Renal pelvis (tissue), 4 donors: ENCODE results near the gene SOS2. TPM values are rescaled to one million over a fixed set of nuclear protein-coding genes. Genes with fewer than 3 reads are reported as not detected.
A peak's percentile ranks its signal among the peaks of the same experiment; 100 is the strongest.
"Not testable (repeated sequence)": the region's sequence is repeated elsewhere in the genome, so short reads cannot be mapped to it uniquely, and the experiment has no call there.

Experiments used
- DNase-seq: peaks from one replicate; pipeline ENCODE4 v3.0.0-alpha.2; 2013
- polyA plus RNA-seq, 3 donors: library from polyadenylated mRNA; unstranded; fragments of 120-200 nt; gene quantifications; one replicate each; pipeline ENCODE4 v1.2.1, GENCODE V29; 2013; ENCODE audit not compliant: insufficient read length in 3 of 3

Gene SOS2
- polyA plus RNA-seq, 3 donors: 33.0 to 39.0 (median 34.8) TPM

DNA sequence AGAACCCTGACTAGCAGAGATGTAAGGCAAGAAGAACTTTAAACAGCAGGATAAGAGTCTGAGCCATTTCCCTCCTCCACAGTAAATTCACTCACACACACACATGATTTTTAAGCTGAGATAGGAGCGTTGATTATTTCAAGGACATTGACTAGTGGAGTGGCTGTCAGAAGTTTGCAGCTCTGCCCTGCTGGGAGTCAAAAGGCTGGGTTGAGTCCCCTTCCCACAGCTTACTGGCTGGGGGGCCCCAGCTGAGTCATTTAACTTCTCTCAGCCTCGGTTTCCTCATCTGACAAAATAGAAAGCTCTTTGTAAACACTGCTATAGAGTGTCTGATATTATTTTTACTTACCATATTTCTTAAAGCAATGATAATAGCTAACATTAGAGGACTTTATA, 143.3 kb downstream of the SOS2 start:
- DNase-seq: no peak

DNA sequence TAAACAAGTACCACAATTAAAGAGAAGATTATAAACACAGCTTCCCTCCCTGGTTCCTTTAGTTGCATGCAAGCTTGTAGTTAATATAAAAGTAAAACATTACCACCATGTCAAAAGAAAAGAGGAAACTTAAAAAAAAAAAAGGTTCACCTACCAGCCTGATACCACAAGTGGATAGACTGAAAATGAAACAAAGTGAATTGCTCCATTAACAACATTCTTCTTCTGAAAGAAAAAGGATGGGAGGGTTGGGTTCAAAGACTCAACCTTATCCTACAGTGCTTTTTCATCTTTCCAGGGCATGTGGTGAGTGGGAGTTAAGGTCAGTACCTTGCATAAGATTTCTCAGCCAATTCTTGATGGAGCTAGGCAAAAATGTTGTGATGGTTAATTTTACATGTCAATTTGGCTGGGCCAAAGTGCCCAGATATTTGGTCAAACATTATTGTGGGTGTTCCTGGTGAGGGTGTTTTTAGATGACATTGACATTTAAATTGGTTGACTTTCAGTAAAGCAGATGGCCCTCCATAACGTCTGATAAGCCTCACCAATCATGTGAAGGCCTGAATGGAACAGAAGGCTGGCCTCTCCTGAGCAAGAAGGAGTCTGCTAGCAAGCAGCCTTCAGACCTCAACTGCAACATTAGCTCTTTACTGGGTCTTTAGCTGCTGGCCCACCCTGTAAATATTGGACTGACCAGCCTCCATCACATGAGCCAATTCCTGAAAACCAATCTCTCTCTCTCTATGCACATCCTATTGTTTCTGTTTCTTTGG, 143.8 kb downstream of the SOS2 start:
- DNase-seq: no peak

DNA sequence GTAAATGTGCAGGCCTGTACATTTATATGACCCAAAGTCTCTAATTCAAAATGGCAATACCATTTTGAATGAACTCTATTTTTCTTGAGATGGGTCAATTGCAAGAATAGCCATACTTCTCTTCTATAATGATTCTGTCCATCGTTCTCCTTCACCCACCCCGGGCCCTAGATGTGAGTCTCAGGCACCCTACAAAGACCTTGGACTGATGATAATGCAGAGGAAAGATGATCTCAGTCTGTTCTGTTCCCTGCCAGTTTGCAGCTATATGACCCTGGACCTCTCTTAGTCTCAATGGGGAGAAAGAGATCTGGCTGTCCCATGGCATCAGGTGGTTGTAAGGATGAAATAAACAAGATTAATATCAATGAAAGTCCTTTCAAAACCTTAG, 145.1 kb downstream of the SOS2 start:
- DNase-seq: no peak

DNA sequence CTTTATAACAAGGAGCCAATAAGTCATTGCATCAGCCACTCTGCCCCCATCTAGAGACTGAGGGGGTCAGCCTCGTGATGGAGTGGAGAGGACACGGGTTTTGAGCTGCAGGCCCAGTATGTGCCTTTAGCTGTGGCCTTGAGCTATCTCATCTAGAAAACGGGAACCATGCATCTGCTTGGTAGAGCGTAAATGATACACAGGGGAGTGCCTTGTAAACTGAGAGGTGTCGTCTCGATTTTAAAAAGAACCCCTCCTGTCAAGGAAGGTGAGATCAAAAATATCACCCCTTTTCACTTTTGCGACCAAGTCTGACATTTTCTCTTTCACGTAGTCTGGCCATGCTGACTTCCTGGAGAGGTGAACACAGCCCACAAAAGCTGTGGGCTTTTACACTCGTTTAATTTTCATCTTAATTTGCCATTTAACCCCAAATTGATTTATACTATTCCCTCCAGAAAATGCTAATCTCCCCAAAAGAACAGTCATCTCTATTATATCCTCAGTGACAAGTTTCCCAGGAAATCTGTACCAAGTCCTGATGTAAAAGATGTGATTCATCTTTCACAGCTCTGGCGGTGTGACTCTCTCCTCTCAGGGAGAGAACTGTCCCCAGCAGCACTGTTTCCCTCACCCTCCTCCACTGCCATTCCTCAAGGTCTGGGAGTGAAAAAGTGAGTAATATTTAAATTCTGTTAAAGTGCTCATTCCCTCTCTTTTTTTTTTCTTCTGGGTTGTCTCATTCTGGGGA, 145.6 kb downstream of the SOS2 start:
- DNase-seq: no peak

DNA sequence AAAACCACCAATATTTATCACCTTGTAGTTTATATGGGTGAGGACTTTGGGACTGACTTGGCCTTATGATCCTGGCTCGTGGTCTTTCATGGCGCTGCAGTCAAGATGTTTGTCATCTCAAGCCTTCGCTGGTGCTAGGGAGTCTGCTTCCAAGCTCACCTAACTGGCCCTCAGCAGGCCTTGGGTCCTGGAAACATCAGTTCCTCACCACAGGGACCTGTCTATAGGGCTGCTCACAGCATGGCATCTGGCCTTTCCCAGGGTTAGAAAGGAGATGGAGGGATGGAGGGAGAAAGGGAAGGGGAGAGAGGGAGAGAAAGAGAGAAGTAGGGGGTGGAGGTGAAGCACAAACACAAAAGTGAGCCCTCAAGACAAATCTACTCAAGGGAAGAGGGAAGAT, 146.7 kb downstream of the SOS2 start:
- no peak for DNase-seq

DNA sequence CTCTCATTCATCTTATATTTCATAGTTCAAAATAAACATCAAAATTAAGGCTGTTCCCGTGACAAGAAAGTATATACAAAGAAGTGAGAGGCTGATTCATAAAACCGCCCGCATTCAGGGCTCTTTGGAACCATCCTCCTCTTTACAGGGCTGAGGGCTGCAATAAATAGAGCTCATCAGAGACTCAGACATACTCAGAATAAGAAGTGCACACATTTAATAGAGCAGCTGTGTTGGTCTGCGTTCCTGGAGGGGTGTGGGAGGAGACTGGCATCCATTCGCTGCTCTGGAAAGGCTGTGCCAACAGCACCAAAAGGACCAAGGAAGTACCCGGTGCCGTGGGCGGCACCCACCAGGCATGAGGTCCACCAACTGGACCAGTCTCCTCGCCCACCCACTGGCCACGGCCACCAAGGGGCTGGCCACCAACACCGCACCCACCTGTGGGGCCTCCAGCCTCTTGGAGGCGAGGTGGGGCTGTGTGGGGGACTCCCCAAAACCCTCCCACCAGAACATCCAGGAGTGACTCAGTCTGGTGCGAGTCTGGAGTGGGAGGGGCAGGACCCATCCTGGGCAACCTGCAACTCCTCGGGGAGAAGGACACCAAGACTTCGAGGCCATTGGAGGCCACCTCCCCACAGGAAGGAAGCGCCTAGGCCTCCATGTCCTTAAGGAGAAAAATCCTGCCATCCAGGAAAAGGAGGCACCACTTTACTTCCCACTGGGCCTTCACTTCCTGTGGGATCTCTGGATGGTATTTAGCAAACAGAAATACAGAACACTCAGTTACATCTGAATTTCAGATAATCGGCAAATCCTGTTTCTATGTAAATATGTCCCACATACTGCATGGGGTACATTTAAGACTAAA, 147.7 kb downstream of the SOS2 start:
- DNase-seq: no peak

DNA sequence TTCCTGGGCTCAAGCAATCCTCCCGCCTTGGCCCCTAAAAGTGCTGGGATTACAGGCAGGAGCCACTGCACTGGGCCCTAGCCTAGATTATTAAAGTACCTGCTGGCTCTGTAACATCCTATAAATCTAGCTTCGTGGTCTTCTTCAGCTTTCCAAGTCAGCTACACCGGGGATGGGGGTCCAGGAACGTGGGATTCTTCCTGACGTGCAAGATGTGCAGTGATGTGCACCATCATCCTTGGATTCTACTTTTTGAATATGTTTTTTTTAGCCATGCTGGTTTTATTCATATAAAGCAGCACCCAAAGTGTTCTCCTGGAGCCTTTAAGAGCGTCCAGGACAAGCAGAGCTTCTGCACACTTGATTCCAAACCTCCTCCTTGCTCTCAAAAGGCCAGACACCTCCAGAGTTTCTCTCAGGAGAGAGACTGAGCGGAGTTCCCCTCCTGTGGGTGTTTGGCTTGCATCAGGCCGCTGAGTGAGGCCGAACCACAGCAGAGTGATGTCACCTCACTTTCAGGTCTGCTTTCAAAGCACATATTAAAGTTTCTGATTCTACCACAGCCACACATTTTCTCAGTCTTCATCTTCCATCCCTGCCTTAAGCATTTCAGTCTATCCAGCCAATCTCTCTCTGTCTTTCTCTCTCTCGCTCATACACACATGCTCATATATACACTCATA, 148.5 kb downstream of the SOS2 start:
- no peak for DNase-seq

DNA sequence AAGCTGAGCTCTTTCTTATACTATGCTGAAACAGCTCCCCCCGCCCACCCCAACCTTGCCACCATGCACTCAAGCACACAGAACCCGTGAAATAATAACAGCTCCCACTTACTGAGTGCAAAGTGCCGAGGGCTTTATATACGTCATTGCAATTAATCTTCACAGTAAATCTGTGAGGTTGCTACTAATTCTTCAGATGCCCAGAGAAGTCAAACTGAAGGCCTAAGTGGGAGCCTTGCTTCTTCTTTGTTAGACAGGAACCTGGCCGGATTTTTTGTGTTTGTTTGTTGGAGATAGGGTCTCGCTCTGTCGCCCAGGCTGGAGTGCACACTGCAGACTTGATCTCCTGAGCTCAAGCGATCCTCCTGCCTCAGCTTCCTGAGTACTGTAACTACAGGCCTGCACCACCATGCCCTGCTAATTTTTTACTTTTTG, 149.1 kb downstream of the SOS2 start:
- DNase-seq: peak; percentile 67

DNA sequence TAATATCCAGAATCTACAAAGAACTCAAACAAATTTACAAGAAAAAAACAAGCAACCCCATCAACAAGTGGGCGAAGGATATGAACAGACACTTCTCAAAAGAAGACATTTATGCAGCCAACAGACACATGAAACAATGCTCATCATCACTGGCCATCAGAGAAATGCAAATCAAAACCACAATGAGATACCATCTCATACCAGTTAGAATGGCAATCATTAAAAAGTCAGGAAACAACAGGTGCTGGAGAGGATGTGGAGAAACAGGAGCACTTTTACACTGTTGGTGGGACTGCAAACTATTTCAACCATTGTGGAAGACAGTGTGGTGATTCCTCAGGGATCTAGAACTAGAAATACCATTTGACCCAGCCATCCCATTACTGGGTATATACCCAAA, 152.3 kb downstream of the SOS2 start:
- not testable (repeated sequence) for DNase-seq

DNA sequence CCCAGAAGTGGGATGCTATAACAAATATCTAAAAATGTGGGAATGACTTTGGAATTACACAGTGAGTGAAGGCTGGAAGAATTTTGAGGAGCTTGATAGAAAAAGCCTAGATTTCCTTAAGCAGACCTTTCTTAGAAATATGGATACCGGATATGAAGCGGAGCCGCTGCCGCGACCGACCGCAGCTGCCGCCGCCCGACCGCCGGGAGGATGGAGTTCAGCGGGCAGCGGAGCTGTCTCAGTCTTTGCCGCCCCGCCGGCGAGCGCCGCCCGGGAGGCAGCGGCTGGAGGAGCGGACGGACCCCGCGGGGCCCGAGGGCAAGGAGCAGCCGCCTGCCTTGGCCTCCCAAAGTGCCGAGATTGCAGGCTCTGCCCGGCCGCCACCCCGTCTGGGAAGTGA, 157.7 kb downstream of the SOS2 start:
- not testable (repeated sequence) for DNase-seq

DNA sequence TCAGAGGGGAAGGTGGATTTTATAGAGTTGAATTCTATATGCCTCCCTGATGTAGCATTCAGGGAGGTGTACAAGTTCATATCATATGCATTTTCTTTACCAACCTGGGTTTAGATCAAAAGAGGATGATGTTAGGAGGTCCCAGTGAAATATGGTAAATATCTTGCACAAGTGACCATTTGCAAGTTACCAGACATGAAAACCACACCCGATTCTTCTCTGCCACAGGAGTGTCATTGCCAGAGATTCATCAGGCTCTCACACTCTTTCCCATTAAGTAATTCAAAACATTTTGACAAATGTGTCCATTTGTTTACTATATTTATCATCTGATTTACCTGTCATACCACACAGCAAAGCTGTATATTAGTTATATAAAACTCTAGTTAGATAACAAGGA, 159.0 kb downstream of the SOS2 start:
- no peak for DNase-seq

DNA sequence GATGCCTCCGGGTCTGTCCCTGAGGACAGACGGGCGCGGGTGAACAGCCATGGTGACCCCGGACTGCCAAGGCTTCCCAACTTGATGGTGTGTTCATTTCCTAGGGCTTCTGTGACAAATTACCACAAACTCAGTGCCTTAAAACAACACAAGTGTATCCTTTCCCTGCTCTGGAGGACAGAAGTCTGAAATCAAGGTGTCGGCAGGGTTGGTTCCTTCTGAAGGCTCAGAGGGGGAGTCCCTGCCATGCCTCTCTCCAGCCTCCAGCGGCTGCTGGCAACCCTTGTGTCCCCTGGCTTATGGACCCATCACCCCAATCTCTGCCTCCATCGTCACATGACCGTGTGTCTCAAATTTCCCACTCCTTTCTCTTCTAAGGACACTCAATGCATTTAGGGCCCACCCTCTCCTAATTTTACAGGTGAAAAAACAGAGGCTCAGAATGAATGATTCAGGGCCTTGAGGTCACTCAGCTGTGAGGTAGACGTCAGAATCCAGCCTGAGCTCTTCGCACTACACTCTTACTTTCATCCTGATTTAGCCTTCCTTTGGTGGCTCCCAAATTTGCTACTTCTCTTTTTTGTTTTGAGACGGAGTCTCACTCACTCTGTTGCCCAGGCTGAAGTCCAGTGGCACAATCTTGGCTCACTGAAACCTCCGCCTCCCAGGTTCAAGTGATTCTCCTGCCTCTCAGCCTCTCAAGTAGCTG, 160.4 kb downstream of the SOS2 start:
- no peak for DNase-seq

DNA sequence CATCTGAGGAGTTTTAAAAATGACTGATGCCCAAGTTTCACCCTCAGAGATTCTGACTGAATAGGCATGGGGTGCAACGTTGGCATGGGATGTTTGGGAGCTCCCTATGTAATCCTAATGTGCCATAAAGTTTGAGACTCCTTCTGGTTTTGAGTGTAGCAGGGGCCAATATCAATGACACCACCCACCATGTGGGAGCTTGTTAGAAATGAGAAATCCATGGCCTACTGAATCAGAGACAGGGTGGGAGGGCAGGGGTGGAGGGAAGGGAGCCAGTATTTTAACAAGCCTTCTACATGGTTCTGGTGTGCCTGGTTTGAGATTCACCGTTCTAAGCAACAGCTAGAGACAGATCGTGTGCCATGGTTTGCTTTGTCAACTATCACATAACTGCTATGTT, 161.1 kb downstream of the SOS2 start:
- DNase-seq: no peak

DNA sequence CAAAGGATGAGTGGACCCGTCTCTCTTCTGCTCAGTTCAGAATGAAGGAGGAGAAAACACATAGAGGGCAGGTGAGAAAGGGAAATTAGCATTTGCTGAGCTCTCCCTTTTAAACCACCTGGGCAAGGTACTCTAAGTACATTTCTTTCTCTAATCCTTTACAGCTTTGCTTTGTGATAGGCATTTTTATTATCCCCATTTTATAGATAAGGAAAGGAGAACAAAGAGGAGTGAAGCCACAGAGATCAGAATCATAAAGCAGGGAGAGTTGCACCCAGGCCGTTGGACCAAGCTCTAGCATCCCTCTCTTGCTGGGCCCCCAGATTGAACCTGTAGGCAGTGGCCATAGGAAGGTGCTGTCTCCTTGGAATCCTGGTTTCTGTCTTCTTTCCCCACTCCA, 162.1 kb downstream of the SOS2 start:
- DNase-seq: no peak

DNA sequence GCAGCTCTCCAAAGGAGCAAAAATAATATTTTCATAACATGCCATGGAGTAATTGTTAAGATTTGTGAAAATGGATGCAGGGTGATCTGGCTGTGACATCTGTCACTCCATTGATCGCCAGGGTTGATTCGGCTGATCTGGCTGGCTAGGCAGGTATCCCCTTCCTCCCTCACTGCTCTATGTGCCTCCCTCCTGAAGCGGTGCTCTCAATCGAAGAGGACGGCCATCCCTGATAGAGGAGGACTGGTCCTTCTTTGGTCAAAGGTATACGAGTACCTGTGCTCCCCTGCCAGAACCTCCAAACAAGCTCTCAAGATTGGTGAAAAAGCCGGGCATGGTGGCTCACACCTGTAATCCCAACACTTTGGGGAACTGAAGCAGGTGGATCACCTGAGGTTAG, 162.9 kb downstream of the SOS2 start:
- no peak for DNase-seq

DNA sequence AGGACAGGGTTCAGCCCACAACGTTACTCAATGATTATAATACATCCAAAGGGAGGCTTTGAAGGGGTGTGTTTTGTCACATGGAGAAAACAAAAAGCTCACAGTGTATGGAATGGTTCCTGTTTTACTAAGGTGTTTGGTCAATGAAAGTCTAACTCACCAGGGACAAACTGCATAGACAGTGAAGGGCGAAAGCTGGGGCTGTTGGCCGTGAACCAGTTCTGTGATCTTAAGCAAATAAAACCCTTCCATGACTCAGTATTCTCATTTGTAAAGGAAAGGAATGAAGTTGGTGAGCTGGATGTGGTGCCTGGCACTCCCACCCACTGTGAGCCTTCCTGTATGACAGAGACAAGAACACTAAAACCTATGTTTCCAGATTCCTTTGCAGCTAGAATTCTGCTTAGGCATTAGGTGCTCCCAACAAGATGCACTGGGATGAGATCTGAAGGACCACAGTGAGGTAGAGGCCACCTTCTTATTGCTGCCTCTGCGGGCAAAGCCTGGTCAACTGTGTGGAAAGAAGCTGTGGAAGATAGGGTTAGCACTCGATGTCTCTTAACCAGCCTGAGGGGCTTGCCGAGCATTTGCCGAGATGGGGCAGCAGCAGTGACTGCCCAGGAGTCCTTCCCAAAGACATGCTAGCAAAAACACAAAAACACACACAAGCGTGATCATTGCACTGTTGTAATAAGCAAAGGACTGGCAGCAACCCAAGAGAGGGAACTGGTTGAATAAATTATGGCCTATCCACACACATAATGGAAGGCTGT, 163.5 kb downstream of the SOS2 start:
- no peak for DNase-seq
